ENCODE results near the gene EGFL7.

EGFL7 gene

DNA sequence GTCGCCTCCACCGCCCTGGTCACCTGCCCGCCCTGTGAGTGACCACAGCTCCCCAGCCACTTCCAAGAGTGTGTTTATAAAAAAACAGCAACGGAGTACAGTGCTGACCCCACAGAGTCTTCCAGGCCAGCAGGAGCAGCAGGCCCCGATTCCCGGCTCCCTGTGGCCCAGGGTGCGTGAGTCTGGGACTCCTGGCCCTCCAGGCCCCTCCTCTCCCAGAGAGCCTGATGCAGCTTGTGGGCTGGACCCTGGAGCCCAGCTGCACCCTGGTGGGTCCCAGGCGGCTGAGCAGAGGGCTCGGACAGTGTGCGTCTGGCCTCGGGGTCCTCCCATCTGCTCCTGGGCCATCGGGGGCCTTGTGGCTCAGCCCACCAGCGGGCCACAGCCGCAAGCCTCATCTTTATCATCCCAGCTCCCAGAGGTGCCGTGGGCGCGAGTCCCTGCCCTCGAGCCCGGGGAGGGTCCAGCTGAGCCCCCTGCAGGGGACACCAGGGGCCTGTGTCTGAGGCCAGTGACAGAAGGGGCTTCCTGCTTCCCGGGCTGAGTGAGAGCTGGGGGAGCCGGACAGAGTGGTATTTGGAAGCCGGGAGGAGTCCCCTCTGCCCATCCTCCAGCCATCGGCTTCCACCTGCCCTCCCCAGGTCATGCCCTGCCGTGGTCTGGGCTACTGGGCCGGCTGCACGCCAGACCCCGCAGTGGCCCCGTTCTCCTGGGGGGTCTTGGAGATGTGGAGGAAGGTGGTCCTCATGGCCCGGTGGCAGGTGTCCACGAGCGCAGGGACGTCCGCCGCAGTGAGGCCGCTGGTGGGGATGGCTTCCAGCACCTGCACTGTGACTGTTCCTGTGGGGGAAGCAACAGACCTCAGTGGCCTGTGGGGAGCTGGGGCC lies 10.6 kb downstream of the EGFL7 start:
- no peak for DNase-seq (ENCODE audit: low read depth)

DNA sequence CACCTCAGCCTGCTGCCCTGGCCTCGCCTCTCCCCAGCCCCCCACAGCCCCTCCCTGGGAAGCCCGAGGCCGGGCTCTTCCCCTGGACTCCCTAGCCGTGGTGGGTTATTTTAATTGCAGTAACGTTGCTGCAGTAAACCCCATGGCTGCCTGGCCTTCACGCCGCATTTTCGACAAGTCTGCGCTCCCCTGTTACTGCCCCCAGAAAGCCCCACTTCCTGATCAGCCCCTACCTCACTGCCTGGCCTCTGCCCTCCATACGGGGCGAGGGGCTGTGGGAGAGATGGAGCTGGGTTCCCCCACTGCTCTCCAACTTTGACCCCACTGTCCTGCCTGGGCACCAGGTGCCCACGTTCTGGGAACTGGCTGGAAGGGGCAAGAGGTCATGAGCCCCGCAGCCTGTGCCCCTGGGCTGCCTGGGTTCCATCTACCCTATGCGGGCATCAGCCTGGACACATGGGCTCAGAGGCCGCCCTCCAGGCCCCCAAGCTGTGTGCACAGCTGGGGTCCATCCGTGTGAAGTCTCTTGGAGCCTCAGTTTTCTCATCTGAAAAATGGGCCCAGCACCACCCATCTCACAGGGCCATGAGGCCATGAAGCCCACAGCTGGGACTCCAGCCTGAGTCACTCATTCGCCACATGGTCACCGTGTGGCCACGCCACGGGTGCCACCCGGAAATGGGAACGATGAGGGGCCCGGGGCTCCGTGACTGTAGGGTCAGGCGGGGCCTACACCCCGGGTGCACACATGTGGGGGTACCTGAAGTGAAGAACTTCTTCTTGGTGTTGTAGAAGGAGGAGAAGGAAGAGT lies 11.5 kb downstream of the EGFL7 start:
- DNase-seq (ENCODE audit: low read depth) = no peak

DNA sequence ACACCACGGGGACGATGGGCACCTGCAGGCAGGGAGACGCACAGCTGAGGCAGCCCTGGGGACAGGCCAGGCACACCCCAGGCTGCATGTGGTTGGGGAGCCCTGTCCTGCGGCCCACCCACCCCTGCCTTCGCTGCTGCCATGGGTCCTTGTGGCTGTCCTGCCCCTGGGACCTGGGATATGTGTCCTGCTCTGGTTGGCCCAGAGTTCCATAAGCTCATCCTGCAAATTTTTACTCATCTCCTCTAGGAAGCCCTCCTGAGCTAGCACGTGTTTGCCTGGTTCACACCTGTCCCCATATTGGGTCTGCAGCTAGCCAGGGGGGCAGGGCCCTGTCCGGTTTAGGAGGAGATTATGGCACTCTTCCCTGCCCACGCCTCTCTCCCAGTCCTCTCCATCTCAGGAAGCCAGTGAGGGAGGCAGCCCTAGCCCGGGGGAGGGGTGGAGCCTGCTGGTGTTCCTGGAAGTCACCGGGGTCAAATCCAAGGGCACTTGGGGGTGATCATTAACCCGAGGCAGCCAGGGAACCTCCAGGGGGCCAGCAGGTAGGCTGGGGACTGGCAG lies 12.2 kb downstream of the EGFL7 start:
- no peak for DNase-seq (ENCODE audit: low read depth)

DNA sequence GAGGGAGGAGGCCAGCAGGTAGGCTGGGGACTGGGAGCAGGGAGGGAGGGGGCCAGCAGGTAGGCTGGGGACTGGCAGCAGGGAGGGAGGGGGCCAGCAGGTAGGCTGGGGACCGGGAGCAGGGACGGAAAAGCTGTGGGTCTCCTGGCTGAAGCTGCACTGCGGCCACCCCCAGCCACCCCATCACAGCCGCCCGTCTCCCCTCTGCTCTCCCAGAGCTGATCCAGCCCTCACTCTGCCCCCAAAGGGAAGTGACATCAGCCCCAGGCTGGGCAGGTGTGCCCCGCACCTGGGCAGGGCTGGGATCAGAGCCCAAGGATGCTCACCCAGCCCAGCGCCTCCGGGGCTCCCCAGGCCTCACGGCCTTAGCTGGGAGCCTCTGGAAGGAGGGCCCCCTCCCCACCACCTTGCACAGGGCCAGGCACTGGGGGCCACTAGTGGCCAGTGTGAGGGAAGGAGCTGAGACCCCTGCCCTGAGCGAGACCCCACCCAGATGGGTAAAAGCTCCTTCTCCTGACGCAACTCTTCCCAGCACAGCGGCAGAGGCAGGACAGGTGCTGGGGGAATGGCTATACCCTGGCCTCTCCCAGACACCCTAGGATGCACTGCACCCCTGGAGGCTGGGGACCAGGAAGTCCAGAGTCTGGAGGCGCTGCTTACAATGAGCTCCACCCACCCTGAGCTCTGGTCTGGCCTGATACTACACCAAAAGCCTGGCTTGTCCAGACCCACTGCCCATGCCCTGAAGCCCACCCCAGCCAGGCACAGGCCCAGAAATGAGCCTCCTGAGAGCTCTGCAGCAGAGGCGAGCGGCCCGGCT lies 13.0 kb downstream of the EGFL7 start:
- no peak for DNase-seq (ENCODE audit: low read depth)

DNA sequence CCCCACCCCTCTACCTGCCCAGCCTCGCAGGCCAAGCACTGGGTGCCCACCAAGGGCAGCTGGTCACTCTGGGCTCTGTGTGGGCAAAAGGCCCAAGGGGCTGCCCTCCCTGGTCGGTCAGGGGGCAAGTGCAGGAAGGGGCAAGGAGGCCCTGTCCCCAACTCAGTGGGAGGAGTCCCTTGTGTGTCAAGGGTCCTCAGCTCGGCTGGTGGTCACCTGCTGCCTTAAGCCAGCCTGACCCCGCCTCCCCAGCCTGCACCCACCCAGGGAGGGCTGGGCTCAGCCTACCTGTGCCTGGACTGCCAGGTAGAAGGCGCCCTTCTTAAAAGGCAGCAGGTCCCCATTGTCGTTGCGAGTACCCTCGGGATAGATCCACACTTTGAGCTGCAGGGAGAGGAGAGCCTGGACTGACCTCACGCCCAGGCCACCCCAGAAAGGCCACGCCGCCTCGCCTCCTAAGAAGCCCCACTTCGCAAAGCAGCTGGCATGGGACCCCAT lies 13.6 kb downstream of the EGFL7 start:
- no peak for DNase-seq (ENCODE audit: low read depth)

- no peak for DNase-seq (ENCODE audit: low read depth)
Observed at GRCh38 chr9:136676920-136677686, 14.4 kb downstream of the EGFL7 start.

GRCh38 chr9:136678034-136678433 lies 15.3 kb downstream of the EGFL7 start:
- DNase-seq (ENCODE audit: low read depth) = no peak

- no peak for DNase-seq (ENCODE audit: low read depth)
Observed at GRCh38 chr9:136678624-136679023, 15.9 kb downstream of the EGFL7 start.

GRCh38 chr9:136679431-136679941 lies 16.8 kb downstream of the EGFL7 start:
- no peak for DNase-seq (ENCODE audit: low read depth)

GRCh38 chr9:136681029-136681428 lies 18.3 kb downstream of the EGFL7 start:
- DNase-seq (ENCODE audit: low read depth) = no peak

DNA sequence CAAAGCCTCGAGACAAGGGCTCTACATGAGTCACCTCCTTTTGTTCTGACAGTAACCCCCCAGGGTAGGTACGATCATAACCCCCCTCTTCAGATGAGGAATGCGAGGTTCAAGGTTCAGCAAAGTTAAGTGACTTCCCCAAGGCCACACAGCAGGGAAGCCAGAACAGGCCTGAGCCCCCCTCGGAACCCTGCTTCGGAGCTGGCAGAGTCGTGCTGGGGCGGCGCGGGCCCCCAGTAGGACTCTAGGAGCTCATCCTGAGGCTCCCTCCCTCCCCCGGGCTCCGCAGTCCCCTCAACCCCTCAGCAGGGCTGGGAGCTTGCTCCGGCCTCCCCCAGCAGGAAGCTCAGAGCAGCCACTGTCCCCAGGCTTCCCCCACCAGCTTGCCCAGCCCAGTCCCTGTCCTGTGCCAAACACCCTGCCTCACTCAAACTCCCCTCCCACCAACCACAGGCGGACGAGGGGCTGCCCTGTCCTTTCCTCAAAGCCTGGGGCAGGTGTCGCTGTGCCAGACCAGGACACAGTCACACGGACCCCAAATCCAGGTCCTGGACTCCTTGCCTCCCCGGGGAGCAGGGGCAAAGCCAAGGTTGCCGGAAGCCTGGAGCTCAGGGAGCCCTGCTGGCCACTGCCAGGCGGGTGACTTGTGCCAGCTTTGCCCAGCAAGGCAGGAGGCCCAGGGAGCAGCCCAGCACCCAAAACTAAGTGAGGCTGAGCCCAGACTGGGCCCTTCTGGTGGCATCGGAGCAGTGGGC lies 19.4 kb downstream of the EGFL7 start:
- no peak for DNase-seq (ENCODE audit: low read depth)

DNA sequence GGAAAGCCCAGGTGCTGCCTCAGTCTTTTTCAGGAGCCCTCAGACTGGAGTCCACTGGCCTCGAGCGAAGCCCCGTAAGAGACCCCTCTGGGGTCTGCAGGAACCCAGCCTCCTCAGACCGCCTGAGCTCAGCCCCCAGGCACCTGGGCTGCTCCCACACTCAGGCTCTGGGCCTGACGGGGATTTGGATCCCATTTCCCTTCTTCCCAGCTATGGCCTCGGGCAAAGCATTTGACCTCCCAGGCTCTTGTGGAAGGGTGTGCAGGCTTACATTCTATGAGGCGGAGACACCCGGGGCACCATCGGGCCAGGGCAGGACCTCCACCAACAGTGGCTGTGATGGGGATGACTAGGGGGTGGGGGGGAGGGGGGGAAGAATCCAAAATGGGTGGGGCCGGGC lies 20.0 kb downstream of the EGFL7 start:
- no peak for DNase-seq (ENCODE audit: low read depth)

GRCh38 chr9:136683173-136683745 lies 20.5 kb downstream of the EGFL7 start:
- DNase-seq (ENCODE audit: low read depth) = no peak

- no peak for DNase-seq (ENCODE audit: low read depth)
Observed at GRCh38 chr9:136683755-136684154, 21.0 kb downstream of the EGFL7 start.

DNA sequence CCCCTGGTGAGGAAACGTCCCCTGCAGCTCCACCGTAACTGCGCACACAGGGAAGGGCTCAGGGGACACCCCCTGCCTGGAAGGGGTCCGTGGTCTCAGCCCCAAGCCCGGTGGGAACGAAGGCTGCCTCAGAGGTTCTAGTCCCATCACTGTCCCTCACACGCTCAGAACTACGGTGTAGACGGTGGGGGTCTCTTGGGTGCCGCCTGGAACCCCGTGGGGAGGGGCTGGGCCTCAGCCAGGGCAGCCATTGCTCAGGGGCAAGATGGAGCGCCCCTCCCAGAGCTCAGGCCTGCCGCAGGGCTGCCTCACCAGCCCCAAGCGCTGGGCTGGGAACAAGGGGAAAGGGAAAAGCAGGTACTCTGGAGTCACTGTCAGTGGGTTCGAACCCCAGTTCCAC lies 21.6 kb downstream of the EGFL7 start:
- DNase-seq (ENCODE audit: low read depth) = no peak

DNA sequence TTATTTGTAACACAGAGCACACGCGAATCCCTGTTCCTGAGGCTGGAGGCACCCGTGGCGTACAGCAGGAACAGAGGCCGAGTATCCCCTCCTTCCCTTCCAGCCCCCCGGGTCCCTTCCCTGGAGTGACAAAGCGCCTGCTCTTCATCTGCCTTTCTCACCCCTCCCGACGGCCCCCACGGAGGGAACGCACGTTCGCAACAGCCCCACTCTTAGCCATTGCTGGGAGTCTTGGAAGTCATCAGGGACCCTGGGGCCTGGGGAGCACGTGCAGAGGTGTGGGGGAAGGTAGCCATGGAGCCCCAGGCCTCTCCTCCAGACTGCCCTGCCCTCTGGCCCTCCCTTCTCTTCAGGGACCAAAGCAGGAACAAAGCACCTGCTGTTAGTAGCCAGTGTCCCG lies 22.1 kb downstream of the EGFL7 start:
- no peak for DNase-seq (ENCODE audit: low read depth)

DNA sequence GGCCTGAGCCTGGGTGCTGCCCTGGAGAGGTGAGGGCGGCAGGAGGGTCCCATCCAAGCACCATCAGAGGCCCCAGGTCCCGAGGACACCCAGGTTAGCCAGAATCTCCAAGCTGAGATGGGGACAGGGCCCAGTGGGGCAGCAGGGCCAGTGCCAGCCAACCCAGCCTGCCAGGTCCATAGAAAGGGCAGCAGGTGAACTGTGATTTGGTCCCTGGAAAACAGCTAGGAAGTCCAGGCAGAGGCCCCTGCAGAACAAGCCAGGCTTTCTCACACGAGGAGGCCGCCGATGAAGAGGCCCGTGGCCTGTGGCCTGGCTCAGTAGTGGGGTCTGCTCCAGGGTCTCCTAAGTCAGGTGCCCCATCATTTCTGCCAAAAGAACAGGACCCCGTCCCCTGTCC lies 22.5 kb downstream of the EGFL7 start:
- DNase-seq (ENCODE audit: low read depth) = no peak

DNA sequence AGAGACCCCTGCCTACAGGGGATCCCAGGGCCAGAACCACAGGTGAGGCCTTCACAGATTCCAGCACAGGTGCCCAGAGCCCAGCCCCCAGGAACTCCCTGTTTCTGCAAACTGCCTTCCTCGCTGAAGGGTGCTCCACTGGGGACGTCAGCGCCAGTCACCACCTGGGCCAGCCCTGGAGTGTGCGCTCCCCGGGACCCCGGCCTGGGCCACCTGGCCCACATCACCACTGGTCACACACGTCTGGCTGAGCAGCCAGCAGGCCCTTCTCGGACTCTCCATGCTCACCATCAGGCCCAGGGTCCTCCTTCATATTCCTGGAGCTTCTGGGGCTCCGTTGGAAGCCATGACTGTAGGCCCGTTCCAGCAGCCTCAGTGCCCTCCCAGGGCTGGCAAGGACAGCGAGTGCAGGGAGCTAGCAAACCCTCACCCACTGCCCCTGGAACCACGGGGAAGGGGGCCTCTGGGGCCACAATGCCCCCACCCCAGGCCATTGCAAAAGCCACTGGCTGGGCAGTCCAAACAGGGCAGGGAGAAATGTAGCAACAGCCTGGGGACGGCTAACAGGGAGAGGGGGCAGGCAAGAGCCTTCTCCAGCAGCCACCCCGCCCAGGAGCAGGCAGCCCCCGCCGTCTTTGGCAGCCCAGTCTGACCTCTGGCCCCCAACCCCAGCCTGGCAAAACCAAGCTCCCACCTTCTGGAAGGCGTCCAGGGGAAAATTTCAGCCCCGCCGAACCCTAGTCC lies 23.2 kb downstream of the EGFL7 start:
- no peak for DNase-seq (ENCODE audit: low read depth)

DNA sequence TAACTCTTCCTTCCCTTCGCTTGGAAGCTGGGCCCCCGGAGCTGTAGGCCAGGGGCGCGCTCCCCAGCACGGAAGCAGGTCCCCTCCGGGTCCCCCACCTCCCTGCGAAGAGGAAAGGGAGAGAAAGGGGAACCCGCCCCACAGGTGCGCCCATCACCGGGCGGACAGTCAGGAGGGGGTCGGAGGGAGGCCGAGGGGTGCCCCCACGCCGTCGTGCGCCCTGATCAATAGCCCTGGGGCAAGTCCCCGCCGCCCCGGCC lies 23.7 kb downstream of the EGFL7 start:
- DNase-seq (ENCODE audit: low read depth) = no peak
